ENCODE data around the gene C10orf90.
"Not testable (repeated sequence)": the region's sequence is repeated elsewhere in the genome, so short reads cannot be mapped to it uniquely, and the experiment has no call there.

The C10orf90 gene

DNA sequence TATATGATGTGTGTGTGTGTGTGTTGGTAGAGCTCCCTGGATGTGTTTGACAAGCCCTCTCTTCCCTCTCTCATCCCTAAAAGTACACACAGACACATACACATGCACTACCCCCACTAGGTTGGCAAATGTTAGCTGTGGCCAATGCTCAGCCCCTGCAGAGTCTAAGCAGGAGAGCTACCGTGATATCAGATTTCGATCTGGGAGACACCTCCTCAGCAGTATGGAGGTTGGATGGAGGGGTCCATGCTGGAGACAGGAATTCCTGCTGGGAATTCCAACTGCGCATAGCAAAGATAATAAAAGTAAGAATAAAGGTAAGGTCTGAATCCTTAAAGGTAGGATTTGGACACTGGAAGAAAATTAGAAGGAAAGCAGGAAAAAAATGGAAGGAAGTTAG, 85.7 kb downstream of the C10orf90 start:
- no peak for DNase-seq (ENCODE audit: low spot score)

GRCh38 chr10:126583552-126584200, 86.8 kb downstream of the C10orf90 start:
- DNase-seq (ENCODE audit: low spot score) = no peak

- no peak for DNase-seq (ENCODE audit: low spot score)
Observed at GRCh38 chr10:126581648-126582046, 88.8 kb downstream of the C10orf90 start.

- DNase-seq (ENCODE audit: low spot score) = no peak
Observed at GRCh38 chr10:126580873-126581647, 89.4 kb downstream of the C10orf90 start.

DNA sequence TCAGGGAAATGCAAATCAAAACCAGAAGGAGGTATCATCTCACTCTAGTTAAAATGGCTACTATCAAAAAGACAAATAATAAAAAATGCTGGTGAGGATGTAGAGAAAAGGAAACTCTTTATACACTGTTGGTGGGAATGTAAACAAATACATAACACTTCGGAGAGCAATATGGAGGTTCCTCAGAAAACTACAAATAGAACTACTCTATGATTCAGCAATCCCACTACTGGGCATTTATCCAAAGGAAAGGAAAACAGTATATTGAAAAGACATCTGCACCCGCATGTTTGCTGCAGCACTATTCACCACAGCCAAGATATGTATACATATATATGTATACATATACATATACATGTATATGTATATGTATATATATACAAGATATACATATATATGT, 94.2 kb downstream of the C10orf90 start:
- DNase-seq (ENCODE audit: low spot score) = no peak

DNA sequence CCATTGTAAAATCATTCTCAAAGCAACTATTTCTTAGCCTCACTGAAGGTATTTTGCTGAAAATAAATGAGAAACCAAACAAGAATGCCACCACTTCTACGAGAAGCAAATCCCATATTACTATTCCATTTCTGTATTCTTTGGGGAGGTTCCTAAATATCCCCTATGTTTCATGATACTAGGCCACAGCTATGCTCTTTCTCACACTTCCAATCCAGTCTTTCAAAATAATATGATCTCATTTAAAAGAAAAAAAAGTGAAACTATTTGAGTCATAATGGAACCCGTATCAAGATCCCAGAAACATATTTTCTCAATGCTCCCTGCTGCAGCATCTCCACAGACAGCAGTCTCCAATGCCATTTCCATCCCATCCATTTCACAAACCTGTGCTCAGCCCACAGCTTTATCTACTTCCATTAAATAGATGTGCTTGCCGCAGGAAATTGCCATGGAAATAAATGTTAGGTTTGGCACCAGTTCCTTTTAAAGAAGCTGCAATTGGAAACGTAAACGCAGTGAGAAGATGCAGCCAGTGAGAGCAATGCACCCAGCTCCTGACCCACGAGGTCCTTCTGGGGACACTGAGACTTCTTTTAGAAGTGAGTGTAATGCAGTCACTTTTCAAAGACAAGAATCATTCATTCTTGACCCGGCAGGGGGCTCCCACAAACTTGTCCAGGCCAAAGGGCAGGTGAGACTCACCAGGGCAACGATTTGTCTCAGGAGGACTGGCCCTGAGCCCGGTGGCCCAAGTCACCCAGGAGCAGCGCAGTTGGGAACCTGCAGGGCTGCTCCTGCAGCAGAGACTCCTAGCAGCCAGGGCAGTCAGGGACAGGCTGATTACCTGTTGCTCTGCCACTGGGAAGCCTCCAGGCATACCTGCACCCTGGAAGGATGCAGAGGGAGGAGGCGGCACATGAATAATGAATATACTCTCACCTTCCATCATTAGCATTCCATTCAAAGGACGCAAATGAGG, 99.6 kb downstream of the C10orf90 start:
- DNase-seq (ENCODE audit: low spot score) = no peak

GRCh38 chr10:126570245-126570570, 100.3 kb downstream of the C10orf90 start:
- DNase-seq (ENCODE audit: low spot score) = no peak

GRCh38 chr10:126569513-126570244, 100.8 kb downstream of the C10orf90 start:
- peak; percentile 40 for DNase-seq (ENCODE audit: low spot score)

- no peak for DNase-seq (ENCODE audit: low spot score)
Observed at GRCh38 chr10:126568809-126569385, 101.6 kb downstream of the C10orf90 start.

- no peak for DNase-seq (ENCODE audit: low spot score)
Observed at GRCh38 chr10:126565871-126566270, 104.6 kb downstream of the C10orf90 start.

GRCh38 chr10:126565441-126565840, 105.1 kb downstream of the C10orf90 start:
- DNase-seq (ENCODE audit: low spot score) = no peak

- no peak for DNase-seq (ENCODE audit: low spot score)
Observed at GRCh38 chr10:126564326-126564888, 106.1 kb downstream of the C10orf90 start.

- no peak for DNase-seq (ENCODE audit: low spot score)
Observed at GRCh38 chr10:126563361-126563760, 107.1 kb downstream of the C10orf90 start.

GRCh38 chr10:126561921-126562680, 108.4 kb downstream of the C10orf90 start:
- DNase-seq (ENCODE audit: low spot score) = no peak

GRCh38 chr10:126561294-126561920, 109.1 kb downstream of the C10orf90 start:
- DNase-seq (ENCODE audit: low spot score) = no peak

- DNase-seq (ENCODE audit: low spot score) = no peak
Observed at GRCh38 chr10:126558881-126559280, 111.6 kb downstream of the C10orf90 start.

GRCh38 chr10:126551202-126551601, 119.3 kb downstream of the C10orf90 start:
- DNase-seq (ENCODE audit: low spot score) = no peak

GRCh38 chr10:126550586-126550985, 119.9 kb downstream of the C10orf90 start:
- DNase-seq (ENCODE audit: low spot score) = not testable (repeated sequence)

DNA sequence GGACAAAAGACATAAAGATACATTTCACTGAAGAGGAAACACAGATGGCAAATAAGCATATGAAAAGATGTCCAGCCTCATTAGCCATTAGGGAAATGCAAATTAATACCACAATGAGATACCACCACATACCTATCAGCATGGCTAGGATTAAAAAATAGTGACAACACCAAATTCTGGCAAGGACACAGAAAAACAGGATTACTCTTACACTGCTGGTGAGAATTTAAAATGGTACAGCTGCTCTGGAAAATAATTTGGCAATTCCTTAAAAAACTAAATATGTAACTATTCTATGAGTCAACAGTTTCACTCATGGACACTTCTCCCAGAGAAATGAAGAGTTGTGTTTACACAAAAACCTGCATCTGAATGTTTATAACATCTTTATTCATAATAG, 121.1 kb downstream of the C10orf90 start:
- DNase-seq (ENCODE audit: low spot score) = no peak

- DNase-seq (ENCODE audit: low spot score) = no peak
Observed at GRCh38 chr10:126544565-126544964, 125.9 kb downstream of the C10orf90 start.

All from kidney capillary endothelial cell (primary cell).